WERI-Rb-1 (cell line): Measurements from ENCODE around the gene NALCN.

Experiments used
- DNase-seq: peaks from one replicate; pipeline ENCODE4 v3.0.0-alpha.2; 2020
- H3K27ac ChIP-seq: fragments of 250-450 bp; sonication (Bioruptor Pico); 2 replicates; pipeline ENCODE4 v1.5.1; 2020; ENCODE audit warnings: mild to moderate bottlenecking, moderate library complexity
- H3K27me3 ChIP-seq: fragments of 250-450 bp; sonication (Bioruptor Pico); 2 replicates; pipeline ENCODE4 v1.5.1; 2021; ENCODE audit warnings: mild to moderate bottlenecking, low read depth, moderate library complexity; ENCODE audit not compliant: insufficient read depth, severe bottlenecking
- H3K36me3 ChIP-seq: fragments of 250-450 bp; sonication (Bioruptor Pico); 2 replicates; pipeline ENCODE4 v1.5.1; 2020; ENCODE audit warnings: mild to moderate bottlenecking, moderate library complexity
- H3K4me3 ChIP-seq: 2 replicates; pipeline ENCODE4 v1.5.1; 2011; ENCODE audit warnings: low read depth, mild to moderate bottlenecking, control low read depth, low read length
- H3K9me3 ChIP-seq: fragments of 250-450 bp; sonication (Bioruptor Pico); 2 replicates; pipeline ENCODE4 v1.5.1; 2021; ENCODE audit warnings: mild to moderate bottlenecking, moderate library complexity; ENCODE audit not compliant: severe bottlenecking
- TF ChIP-seq, protein P1 (sequence below): IDR thresholded peaks from 2 replicates; pipeline ENCODE4 v1.5.1; 2011; ENCODE audit warnings: low read depth, mild to moderate bottlenecking, control low read depth, inconsistent platforms, low read length

The NALCN gene

DNA sequence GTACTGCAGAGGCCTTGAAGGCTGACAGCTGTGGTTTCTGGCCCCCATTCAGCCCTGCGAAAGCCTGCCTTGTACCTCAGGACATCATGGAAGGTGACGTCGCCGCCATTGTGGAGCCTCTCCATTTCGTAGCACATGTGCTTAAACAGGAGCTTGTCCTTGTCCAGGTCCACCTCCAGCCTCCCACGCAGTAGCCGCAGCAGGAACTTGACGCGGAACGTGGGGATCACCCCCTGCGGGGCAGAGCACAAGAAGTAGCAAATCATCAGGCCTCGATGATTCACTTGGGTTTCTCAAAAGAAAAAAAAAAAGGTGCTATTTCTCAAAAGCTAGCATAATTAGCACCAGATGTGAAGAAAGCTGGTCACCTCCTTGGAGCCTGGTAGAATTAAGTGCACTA lies 351.0 kb downstream of the NALCN start:
- H3K36me3 ChIP-seq, result no peaks in the 10 kb centered on the region

DNA sequence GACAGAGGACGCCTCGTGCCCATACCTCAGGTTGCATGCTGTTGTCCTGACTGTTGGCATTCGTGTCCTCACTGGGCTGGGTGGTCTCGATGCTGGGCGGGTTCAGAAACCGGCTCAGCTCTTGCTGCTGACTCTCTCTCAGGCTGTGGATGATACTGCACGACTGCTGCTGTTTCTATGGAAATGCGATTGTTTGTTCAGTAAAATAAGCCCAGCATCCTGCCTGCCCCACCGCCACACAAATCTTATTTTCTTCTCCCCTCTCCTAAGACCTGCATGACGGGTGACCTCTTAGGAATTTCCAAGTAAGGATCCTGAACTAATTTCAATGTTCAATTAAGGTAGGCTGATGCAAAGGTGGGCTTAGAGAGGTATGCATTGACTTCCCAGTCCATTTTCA lies 356.5 kb downstream of the NALCN start:
- Histone ChIP-seq H3K9me3 (no peaks in the 10 kb centered on the region), H3K36me3 (no peaks in the 10 kb centered on the region), H3K27ac (no peak overlapping the region), H3K4me3 (no peak overlapping the region), H3K27me3 (no peaks in the 10 kb centered on the region)
- DNase-seq, result no peak
- TF ChIP-seq, protein P1, sequence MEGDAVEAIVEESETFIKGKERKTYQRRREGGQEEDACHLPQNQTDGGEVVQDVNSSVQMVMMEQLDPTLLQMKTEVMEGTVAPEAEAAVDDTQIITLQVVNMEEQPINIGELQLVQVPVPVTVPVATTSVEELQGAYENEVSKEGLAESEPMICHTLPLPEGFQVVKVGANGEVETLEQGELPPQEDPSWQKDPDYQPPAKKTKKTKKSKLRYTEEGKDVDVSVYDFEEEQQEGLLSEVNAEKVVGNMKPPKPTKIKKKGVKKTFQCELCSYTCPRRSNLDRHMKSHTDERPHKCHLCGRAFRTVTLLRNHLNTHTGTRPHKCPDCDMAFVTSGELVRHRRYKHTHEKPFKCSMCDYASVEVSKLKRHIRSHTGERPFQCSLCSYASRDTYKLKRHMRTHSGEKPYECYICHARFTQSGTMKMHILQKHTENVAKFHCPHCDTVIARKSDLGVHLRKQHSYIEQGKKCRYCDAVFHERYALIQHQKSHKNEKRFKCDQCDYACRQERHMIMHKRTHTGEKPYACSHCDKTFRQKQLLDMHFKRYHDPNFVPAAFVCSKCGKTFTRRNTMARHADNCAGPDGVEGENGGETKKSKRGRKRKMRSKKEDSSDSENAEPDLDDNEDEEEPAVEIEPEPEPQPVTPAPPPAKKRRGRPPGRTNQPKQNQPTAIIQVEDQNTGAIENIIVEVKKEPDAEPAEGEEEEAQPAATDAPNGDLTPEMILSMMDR, result no peak

More for the DNA sequence above, 351.0 kb downstream of the NALCN start:
- H3K27me3 ChIP-seq, result no peaks in the 10 kb centered on the region
- TF ChIP-seq, protein P1, result no peak
- no peak overlapping the region for H3K4me3 ChIP-seq
- peaks cover 2% of the 10 kb centered on the region for H3K9me3 ChIP-seq
- no peak overlapping the region for H3K27ac ChIP-seq
- DNase-seq, result no peak

DNA sequence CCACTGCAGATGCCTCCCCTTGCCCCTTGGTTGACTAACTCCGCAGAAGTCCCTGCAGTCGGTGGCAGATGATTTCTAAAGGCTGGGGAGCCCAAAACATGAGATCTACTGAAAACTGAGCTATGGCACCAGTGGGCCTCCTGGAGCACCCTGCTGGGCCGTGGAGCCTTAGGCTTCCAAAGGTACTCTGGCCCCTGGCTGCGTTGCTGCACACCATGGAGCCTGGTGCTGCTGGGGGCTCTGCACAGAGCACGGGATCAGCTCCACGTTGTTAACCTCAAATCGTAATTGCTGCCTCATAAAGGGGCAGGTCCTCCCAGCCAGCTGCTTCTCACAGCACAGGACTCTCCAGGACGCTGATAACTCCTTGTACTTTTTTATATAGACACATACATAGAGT lies 357.5 kb downstream of the NALCN start:
- Histone ChIP-seq H3K9me3 (no peaks in the 10 kb centered on the region), H3K36me3 (no peaks in the 10 kb centered on the region), H3K4me3 (no peak overlapping the region), H3K27ac (no peak overlapping the region), H3K27me3 (no peaks in the 10 kb centered on the region)
- no peak for DNase-seq
- TF ChIP-seq, protein P1, result no peak

DNA sequence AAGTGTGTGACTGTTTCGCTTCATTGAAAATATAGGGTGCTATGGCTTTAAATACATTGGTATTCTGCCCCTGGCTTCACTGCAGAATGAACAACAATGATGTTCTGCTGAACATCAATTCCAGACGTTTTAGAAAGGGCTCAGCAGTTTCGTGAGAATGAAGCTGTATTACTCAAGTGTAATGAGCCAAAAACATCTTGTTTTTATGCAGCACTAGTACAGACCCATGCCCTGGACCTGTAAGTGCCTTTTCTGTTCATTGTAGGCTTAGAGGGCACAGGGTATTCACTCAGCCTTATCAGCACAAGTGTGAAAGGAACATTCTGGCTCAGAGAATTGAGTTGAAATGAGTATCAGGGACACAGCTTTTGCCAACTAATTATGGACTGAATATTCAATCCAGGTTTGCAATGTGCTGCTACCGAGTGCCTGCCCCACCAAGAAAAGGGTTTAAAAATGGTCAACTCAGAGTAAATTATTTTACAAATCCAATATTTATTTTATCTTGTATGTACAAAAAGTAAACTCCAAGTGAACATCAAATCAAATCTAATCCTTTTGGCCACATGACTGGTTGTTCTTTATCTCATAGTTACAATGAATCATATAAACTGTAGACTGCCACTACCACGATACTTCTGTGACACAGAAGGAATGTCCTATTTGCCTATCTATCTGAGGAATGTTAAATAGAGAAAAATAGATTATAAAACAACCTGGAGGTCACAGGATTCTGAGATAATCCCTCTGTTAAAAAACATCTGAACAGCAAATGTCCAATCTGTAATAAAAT lies 362.8 kb downstream of the NALCN start:
- no peak overlapping the region for H3K4me3 ChIP-seq
- no peak overlapping the region for H3K27ac ChIP-seq
- TF ChIP-seq, protein P1, result no peak
- no peak for DNase-seq
- H3K36me3 ChIP-seq, result no peaks in the 10 kb centered on the region
- H3K27me3 ChIP-seq, result peaks cover 5% of the 10 kb centered on the region
- H3K9me3 ChIP-seq, result no peaks in the 10 kb centered on the region

DNA sequence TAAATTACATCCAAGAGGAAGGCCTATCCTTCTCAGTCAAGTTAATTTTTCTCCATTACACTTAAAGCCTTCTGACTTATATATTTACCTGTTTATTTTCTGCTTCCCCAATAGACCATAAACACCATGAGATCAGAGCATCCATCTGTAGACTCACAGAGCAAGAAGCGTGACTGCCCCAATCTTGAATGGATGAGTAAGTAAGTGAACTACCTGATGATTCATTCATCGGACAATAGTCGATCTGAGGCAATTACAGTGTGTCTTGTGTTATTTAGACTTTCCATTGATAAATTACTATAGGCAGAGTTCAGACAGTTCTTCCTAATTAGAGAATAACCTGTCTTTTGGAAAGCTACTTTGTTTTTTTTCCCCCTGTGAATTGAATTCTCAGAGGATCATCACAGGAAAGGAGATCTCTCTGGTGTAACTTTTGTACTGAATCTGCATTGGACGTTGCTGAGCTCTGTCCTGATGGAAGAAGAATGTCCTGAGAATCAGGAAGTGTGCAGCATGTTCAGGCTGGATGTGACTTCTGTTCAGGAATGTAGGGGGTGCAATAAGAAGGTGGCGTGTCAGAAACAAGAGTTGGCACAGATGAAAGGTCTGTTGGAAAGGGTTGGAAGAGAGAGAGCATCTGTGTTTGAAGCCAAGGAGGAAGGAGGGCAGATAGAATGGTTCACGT lies 367.0 kb downstream of the NALCN start:
- peaks cover 3% of the 10 kb centered on the region for H3K9me3 ChIP-seq
- H3K36me3 ChIP-seq, result no peaks in the 10 kb centered on the region
- no peak for DNase-seq
- H3K27me3 ChIP-seq, result peaks cover 5% of the 10 kb centered on the region
- H3K27ac ChIP-seq, result no peak overlapping the region
- TF ChIP-seq, protein P1, result no peak
- no peak overlapping the region for H3K4me3 ChIP-seq
